ENCODE measurements around the gene CRELD1. TPM values are rescaled to one million over a fixed set of nuclear protein-coding genes. Genes with fewer than 3 reads are reported as not detected.
A peak's percentile ranks its signal among the peaks of the same experiment; 100 is the strongest.

CRELD1 gene
- total and polyA plus RNA-seq, 2 of the 13 experiments (the other 11 are each of a cell fraction or from before 2014, with no cell fraction given): 27.1 to 61.9 TPM

DNA sequence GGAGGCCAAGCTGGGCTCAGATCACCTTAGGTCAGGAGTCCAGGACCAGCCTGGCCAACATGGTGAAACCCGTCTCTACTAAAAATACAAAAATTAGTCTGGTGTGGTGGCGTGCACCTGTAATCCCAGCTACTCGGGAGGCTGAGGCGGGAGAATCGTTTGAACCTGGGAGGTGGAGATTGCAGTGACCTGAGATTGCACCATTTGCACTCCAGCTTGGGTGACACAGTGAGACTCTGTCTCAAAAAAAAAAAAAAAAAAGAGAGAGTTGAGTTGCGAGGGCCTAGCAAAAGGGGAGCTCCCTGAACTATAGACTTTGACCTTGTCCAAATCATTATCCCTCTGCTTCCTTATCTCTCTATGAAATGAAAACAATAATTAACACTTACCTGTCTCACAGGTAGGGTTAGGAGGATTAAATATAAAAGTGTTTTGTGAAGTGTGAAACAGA, 32.6 kb upstream of the CRELD1 start (continued):
- TF ChIP-seq ZNF609 (CRISPR knock-in tag; IDR thresholded peaks at IDR 0.05; ENCODE audit: borderline replicate concordance) (0 out of 2 replicates have a peak, but pooled peaks have one; percentile 15), CBX5 (CRISPR knock-in tag; IDR thresholded peaks at IDR 0.05; ENCODE audit: borderline replicate concordance) (peak; percentile 79; the same call in 1 of the 2 replicates), TEAD3 (CRISPR knock-in tag; optimal IDR thresholded peaks at IDR 0.05; ENCODE audit: borderline replicate concordance) (peak; percentile 60)
- TF ChIP-seq, protein P1, sequence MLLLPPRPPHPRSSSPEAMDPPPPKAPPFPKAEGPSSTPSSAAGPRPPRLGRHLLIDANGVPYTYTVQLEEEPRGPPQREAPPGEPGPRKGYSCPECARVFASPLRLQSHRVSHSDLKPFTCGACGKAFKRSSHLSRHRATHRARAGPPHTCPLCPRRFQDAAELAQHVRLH (CRISPR knock-in tag; IDR thresholded peaks at IDR 0.05; ENCODE audit: borderline replicate concordance, low read depth): peak; percentile 54; the same call in 1 of the 2 replicates
- TF ChIP-seq, protein P2, sequence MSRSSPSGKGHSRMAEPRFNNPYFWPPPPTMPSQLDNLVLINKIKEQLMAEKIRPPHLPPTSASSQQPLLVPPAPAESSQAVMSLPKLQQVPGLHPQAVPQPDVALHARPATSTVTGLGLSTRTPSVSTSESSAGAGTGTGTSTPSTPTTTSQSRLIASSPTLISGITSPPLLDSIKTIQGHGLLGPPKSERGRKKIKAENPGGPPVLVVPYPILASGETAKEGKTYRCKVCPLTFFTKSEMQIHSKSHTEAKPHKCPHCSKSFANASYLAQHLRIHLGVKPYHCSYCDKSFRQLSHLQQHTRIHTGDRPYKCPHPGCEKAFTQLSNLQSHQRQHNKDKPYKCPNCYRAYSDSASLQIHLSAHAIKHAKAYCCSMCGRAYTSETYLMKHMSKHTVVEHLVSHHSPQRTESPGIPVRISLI (CRISPR knock-in tag; IDR thresholded peaks at IDR 0.05; ENCODE audit: borderline replicate concordance): peak; percentile 97
